HL-60/S4 treated with phorbol 12-myristate 13-acetate at 8.2 ng/mL for 4 days and 3 days (cell line): ENCODE data around the gene YWHAB.

Experiments used
- in situ Hi-C: fragments of 300-500 bp; cut with MboI; formaldehyde crosslinking; loops from 2 replicates; pipeline ENCODE4 v1.15.0; 2022; ENCODE audit warnings: low sequenced_read_pairs

The YWHAB gene

GRCh38 chr20:44885392-44886265 lies at the start of gene YWHAB:
TSS of gene YWHAB (plus strand) at chr20:44885705. CDS start at chr20:44901534, 15,829 bp downstream.
- in situ Hi-C loops: no loop called here

- in situ Hi-C loops: no loop called here
Measured at GRCh38 chr20:44836601-44837120, 48.8 kb upstream of the YWHAB start.

GRCh38 chr20:44837946-44838345 lies 47.6 kb upstream of the YWHAB start:
- in situ Hi-C loops: no loop called here

GRCh38 chr20:44838521-44838920 lies 47.0 kb upstream of the YWHAB start:
- in situ Hi-C loops: no loop called here

- in situ Hi-C loops: no loop called here
Measured at GRCh38 chr20:44839481-44839880, 46.0 kb upstream of the YWHAB start.

GRCh38 chr20:44840826-44841225 lies 44.7 kb upstream of the YWHAB start:
- in situ Hi-C loops: no loop called here

- in situ Hi-C loops: no loop called here
Measured at GRCh38 chr20:44841955-44842354, 43.5 kb upstream of the YWHAB start.

GRCh38 chr20:44843876-44844275 lies 41.6 kb upstream of the YWHAB start:
- in situ Hi-C loops: no loop called here

- in situ Hi-C loops: no loop called here
Measured at GRCh38 chr20:44848254-44849015, 37.1 kb upstream of the YWHAB start.

GRCh38 chr20:44849703-44850102 lies 35.8 kb upstream of the YWHAB start:
- in situ Hi-C loops: no loop called here

- in situ Hi-C loops: no loop called here
Measured at GRCh38 chr20:44850272-44850671, 35.2 kb upstream of the YWHAB start.

GRCh38 chr20:44850837-44851236 lies 34.7 kb upstream of the YWHAB start:
- in situ Hi-C loops: no loop called here

GRCh38 chr20:44851545-44851944 lies 34.0 kb upstream of the YWHAB start:
- in situ Hi-C loops: no loop called here

GRCh38 chr20:44856442-44856841 lies 29.1 kb upstream of the YWHAB start:
- in situ Hi-C loops: no loop called here

- in situ Hi-C loops: no loop called here
Measured at GRCh38 chr20:44856856-44857448, 28.6 kb upstream of the YWHAB start.

- in situ Hi-C loops: no loop called here
Measured at GRCh38 chr20:44858606-44859360, 26.7 kb upstream of the YWHAB start.

GRCh38 chr20:44861531-44862006 lies 23.9 kb upstream of the YWHAB start:
- in situ Hi-C loops: loop anchor here (10.0 kb wide), 1 partner anchor 177 kb away; no protein-coding TSS in a partner anchor

GRCh38 chr20:44862286-44862685 lies 23.2 kb upstream of the YWHAB start:
- in situ Hi-C loops: loop anchor here (10.0 kb wide), 1 partner anchor 177 kb away; no protein-coding TSS in a partner anchor

GRCh38 chr20:44863365-44864084 lies 22.0 kb upstream of the YWHAB start:
- in situ Hi-C loops: loop anchor here (10.0 kb wide), 1 partner anchor 179 kb away; no protein-coding TSS in a partner anchor
